ENCODE data around the gene PNRC2. TPM values are rescaled to one million over a fixed set of nuclear protein-coding genes. Genes with fewer than 3 reads are reported as not detected.

The PNRC2 gene
- total and polyA plus RNA-seq, 2 donors (not counting 3 experiments of a cell fraction or from before 2014, with no cell fraction given) = 70.2 to 77.8 TPM

DNA sequence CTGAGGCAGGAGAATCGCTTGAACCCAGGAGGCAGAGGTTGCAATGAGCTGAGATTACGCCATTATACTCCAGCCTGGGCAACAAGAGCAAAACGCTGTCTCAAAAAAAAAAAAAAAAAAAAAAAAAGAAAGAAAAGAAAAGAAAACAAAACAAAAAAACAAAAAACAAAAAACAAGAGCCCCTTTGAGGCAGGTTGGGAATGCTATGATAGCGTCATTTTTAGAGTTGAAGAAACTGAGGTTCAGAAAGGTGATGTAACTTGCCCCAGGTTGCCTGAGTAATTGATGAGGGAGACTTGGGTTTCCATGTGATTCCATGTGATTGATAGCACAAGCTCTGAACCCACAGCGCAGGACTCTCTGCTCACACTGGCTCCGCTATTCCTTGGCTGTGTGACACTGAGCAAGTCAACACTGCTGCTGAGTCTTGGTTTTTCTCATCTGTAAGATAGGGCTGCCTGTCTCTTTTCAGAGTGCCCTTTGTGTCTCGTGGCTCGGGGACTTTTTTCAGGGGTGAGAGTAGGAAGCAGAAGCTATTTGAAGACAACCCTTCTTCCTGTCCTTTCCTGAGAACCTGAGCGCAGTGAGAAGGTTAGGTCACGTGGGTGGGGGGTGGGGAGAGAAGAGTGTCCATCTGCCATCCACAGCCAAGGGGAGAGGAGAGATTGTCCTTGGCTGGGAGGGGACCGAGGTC is 48.9 kb upstream of the PNRC2 start:
- Histone ChIP-seq H3K27me3 (ENCODE audit: control insufficient read depth in 2 of 2, insufficient read depth in 2 of 2, low read length in 2 of 2) (peaks cover 4 to 8% of the 10 kb centered on the region in 2 experiments), H3K9me1 (replicated peaks; ENCODE audit: control insufficient read depth, extremely low read depth, insufficient read depth, low read length) (no peaks in the 10 kb centered on the region), H2AFZ (ENCODE audit: low read depth, low read length) (no peak overlapping the region), H4K20me1 (replicated peaks; ENCODE audit: control insufficient read depth, extremely low read depth, insufficient read depth, low read length) (no peaks in the 10 kb centered on the region), H3K9me3 (replicated peaks; ENCODE audit: control insufficient read depth, insufficient read depth, low read length) (no peaks in the 10 kb centered on the region), H3K79me2 (ENCODE audit: control insufficient read depth, insufficient read depth, low read length) (no peaks in the 10 kb centered on the region), H3K9ac (replicated peaks; ENCODE audit: extremely low read depth, insufficient read depth, low read length) (no peak overlapping the region), H3K27ac (ENCODE audit: insufficient read depth, low read depth, low read length) (no peak overlapping the region), H3K36me3 (ENCODE audit: control insufficient read depth in 2 of 2, extremely low read depth in 1 of 2, insufficient read depth in 2 of 2, low read length in 2 of 2) (no peaks in the 10 kb centered on the region), H3K4me3 (replicated peaks in 1 of 3; ENCODE audit: insufficient read depth in 1 of 3, low read depth in 1 of 3, low read length in 3 of 3) (no peak overlapping the region), H3K4me1 (ENCODE audit: control insufficient read depth, extremely low read depth, insufficient read depth, low read length) (no peaks in the 10 kb centered on the region), H3K4me2 (ENCODE audit: insufficient read depth, low read length) (no peak overlapping the region)
- TF ChIP-seq POLR2AphosphoS5 (IDR thresholded peaks at IDR 0.05; ENCODE audit: insufficient read depth, low read depth, low read length) = no peak
- no peak for TF ChIP-seq GATA2 (IDR thresholded peaks at IDR 0.05; ENCODE audit: insufficient read depth, insufficient read length, low read depth, low read length)
- no peak for TF ChIP-seq JUN (IDR thresholded peaks at IDR 0.05; ENCODE audit: borderline replicate concordance, insufficient read depth, insufficient read length, low read depth)
- DNase-seq (ENCODE audit: low read depth, low spot score) (no peak), FAIRE-seq (no peak)
- intact Hi-C loops (cut with micrococcal nuclease) (no loop called here), dilution Hi-C loops (cut with MboI; ENCODE audit: extremely low pct_ligation_motif_present, low sequenced_read_pairs) (no loop called here)
- no TSS peak for BruUV-seq (replicated peaks)
- ChIA-PET POLR2A (no interaction called here), CTCF (interaction anchor here (0.5 to 1.3 kb wide), 2 partner anchors 101 to 139 kb away, joined by 3 to 4 read pairs; no protein-coding TSS in a partner anchor)

DNA sequence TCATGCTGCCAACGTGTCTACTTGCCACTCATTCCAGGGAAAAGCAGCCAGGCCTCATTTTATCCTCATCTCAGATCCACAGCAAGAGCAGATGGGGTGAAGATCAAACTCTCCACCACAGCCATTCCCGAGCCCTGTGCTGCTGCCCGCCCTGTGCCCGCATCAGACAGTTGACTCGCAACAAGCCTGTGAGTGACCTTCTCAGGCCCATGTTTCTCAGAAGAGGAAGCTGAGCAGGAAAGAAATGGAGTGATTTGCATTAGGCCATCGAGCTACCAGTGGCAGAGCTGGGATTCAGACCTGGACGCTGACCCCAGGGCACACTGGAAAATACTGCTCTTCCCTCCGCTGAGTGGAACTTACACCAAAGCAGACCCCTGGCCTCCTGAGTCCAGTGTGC is 47.7 kb upstream of the PNRC2 start:
- peaks cover 0 to 4% of the 10 kb centered on the region in 2 experiments for H3K27me3 ChIP-seq (ENCODE audit: control insufficient read depth in 2 of 2, insufficient read depth in 2 of 2, low read length in 2 of 2)
- BruUV-seq (replicated peaks) = no TSS peak
- DNase-seq (ENCODE audit: low read depth, low spot score) = no peak
- no peak overlapping the region for H3K4me2 ChIP-seq (ENCODE audit: insufficient read depth, low read length)
- no peaks in the 10 kb centered on the region for H3K9me1 ChIP-seq (replicated peaks; ENCODE audit: control insufficient read depth, extremely low read depth, insufficient read depth, low read length)
- no peak overlapping the region for H2AFZ ChIP-seq (ENCODE audit: low read depth, low read length)
- FAIRE-seq = no peak
- no peak overlapping the region for H3K9ac ChIP-seq (replicated peaks; ENCODE audit: extremely low read depth, insufficient read depth, low read length)
- H3K4me3 ChIP-seq (replicated peaks in 1 of 3; ENCODE audit: insufficient read depth in 1 of 3, low read depth in 1 of 3, low read length in 3 of 3) = no peak overlapping the region
- H4K20me1 ChIP-seq (replicated peaks; ENCODE audit: control insufficient read depth, extremely low read depth, insufficient read depth, low read length) = no peaks in the 10 kb centered on the region
- no peaks in the 10 kb centered on the region for H3K79me2 ChIP-seq (ENCODE audit: control insufficient read depth, insufficient read depth, low read length)
- H3K4me1 ChIP-seq (ENCODE audit: control insufficient read depth, extremely low read depth, insufficient read depth, low read length) = no peaks in the 10 kb centered on the region
- intact Hi-C loops (cut with micrococcal nuclease) = no loop called here
- H3K27ac ChIP-seq (ENCODE audit: insufficient read depth, low read depth, low read length) = no peak overlapping the region
- POLR2A ChIA-PET = no interaction called here
- H3K9me3 ChIP-seq (replicated peaks; ENCODE audit: control insufficient read depth, insufficient read depth, low read length) = no peaks in the 10 kb centered on the region
- TF ChIP-seq MYC (IDR thresholded peaks at IDR 0.05; ENCODE audit: low read depth, low read length) (no peak), EZH2 (IDR thresholded peaks at IDR 0.05; ENCODE audit: borderline replicate concordance, low read depth, low read length, severe bottlenecking) (no peak), FOS (IDR thresholded peaks at IDR 0.05; ENCODE audit: borderline replicate concordance, insufficient read depth, low read length) (no peak)
- no peaks in the 10 kb centered on the region for H3K36me3 ChIP-seq (ENCODE audit: control insufficient read depth in 2 of 2, extremely low read depth in 1 of 2, insufficient read depth in 2 of 2, low read length in 2 of 2)
- CTCF ChIA-PET = no interaction called here
- dilution Hi-C loops (cut with MboI; ENCODE audit: extremely low pct_ligation_motif_present, low sequenced_read_pairs) = no loop called here

Measured in endothelial cell of umbilical vein (primary cell).